H1 (cell line): ENCODE data around the gene PKMYT1.

Source experiments
- EGR1 ChIP-seq: IDR thresholded peaks from 2 replicates; pipeline ENCODE4 v1.6.1; 2011; ENCODE audit warnings: low read depth, low read length, borderline replicate concordance
- EP300 ChIP-seq, 2 experiments: IDR thresholded peaks; 1 replicate in 1 of 2; 2 replicates in 1 of 2; pipeline ENCODE4 v1.6.1; 2011 to 2012; ENCODE audit warnings: low read depth in 2 of 2, low read length in 2 of 2, mild to moderate bottlenecking in 2 of 2, borderline replicate concordance in 1 of 2, inconsistent platforms in 1 of 2, moderate library complexity in 1 of 2
- MAFK ChIP-seq: IDR thresholded peaks from 2 replicates; pipeline ENCODE4 v1.6.1; 2012; ENCODE audit warnings: low read depth, mild to moderate bottlenecking, improper control_type of control experiment, low read length
- POLR2A ChIP-seq, 2 experiments: IDR thresholded peaks; 1 replicate in 1 of 2; 2 replicates in 1 of 2; pipeline ENCODE4 v1.6.1; 2011; ENCODE audit warnings: low read depth in 2 of 2, low read length in 2 of 2, mild to moderate bottlenecking in 2 of 2; ENCODE audit errors: control extremely low read depth in 1 of 2
- RXRA ChIP-seq: IDR thresholded peaks from 2 replicates; pipeline ENCODE4 v1.6.1; 2011; ENCODE audit warnings: low read depth, mild to moderate bottlenecking, low read length, moderate library complexity; ENCODE audit not compliant: insufficient read depth
- SP1 ChIP-seq: IDR thresholded peaks from 2 replicates; pipeline ENCODE4 v1.6.1; 2011; ENCODE audit warnings: low read depth, low read length
- SP2 ChIP-seq: IDR thresholded peaks from 2 replicates; pipeline ENCODE4 v1.6.1; 2012; ENCODE audit warnings: mild to moderate bottlenecking, low read length, inconsistent platforms
- TF ChIP-seq, protein P1 (sequence below), 3 experiments: IDR thresholded peaks; 1 replicate in 2 of 3; 2 replicates in 1 of 3; pipeline versions ENCODE4 v1.5.1 to v1.6.1; 2011; ENCODE audit warnings: low read length in 3 of 3, mild to moderate bottlenecking in 3 of 3, inconsistent platforms in 2 of 3, low read depth in 1 of 3, moderate library complexity in 1 of 3; ENCODE audit not compliant: insufficient read depth in 1 of 3; ENCODE audit errors: control extremely low read depth in 1 of 3

- TF ChIP-seq SP2, result no peak
- TF ChIP-seq RXRA, result no peak
- no peak for TF ChIP-seq POLR2A (IDR thresholded peaks at IDR 0.05; ENCODE audit: control extremely low read depth in 1 of 2, low read depth in 2 of 2, low read length in 2 of 2)
- TF ChIP-seq MAFK, result no peak
- TF ChIP-seq SP1, result no peak
- TF ChIP-seq, protein P1, sequence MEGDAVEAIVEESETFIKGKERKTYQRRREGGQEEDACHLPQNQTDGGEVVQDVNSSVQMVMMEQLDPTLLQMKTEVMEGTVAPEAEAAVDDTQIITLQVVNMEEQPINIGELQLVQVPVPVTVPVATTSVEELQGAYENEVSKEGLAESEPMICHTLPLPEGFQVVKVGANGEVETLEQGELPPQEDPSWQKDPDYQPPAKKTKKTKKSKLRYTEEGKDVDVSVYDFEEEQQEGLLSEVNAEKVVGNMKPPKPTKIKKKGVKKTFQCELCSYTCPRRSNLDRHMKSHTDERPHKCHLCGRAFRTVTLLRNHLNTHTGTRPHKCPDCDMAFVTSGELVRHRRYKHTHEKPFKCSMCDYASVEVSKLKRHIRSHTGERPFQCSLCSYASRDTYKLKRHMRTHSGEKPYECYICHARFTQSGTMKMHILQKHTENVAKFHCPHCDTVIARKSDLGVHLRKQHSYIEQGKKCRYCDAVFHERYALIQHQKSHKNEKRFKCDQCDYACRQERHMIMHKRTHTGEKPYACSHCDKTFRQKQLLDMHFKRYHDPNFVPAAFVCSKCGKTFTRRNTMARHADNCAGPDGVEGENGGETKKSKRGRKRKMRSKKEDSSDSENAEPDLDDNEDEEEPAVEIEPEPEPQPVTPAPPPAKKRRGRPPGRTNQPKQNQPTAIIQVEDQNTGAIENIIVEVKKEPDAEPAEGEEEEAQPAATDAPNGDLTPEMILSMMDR (IDR thresholded peaks at IDR 0.05; ENCODE audit: control extremely low read depth in 1 of 3, insufficient read depth in 1 of 3, low read depth in 1 of 3, low read length in 3 of 3), result no peak
- TF ChIP-seq EGR1, result no peak
- TF ChIP-seq EP300 (IDR thresholded peaks at IDR 0.05; ENCODE audit: borderline replicate concordance in 1 of 2, low read depth in 2 of 2, low read length in 2 of 2), result no peak
Observed at GRCh38 chr16:2946649-2947048, 33.6 kb downstream of the PKMYT1 start.
